Measurements from ENCODE around the gene GRK4. TPM values are rescaled to one million over a fixed set of nuclear protein-coding genes. Genes with fewer than 3 reads are reported as not detected.

The GRK4 gene
- total RNA-seq, 1 experiment from 2014 or later, result 2.5 TPM

GRCh38 chr4:2939383-2940243 lies 23.8 kb upstream of the GRK4 start:
- no peak for ATAC-seq
- POLR2A ChIA-PET, result no interaction called here

GRCh38 chr4:2940267-2941137 lies 22.9 kb upstream of the GRK4 start:
- Histone ChIP-seq H3K27ac (ENCODE audit: low read length) (no peak overlapping the region), H3K36me3 (ENCODE audit: control insufficient read depth, insufficient read depth, low read length) (peaks cover 6% of the 10 kb centered on the region), H3K9me3 (ENCODE audit: control insufficient read depth, insufficient read depth, low read depth, low read length) (no peaks in the 10 kb centered on the region), H3K4me1 (ENCODE audit: control insufficient read depth, insufficient read depth, low read length) (peaks cover 22% of the 10 kb centered on the region), H3K27me3 (ENCODE audit: control insufficient read depth, insufficient read depth, low read length) (no peaks in the 10 kb centered on the region), H3K4me3 (ENCODE audit: low read depth in 2 of 2, low read length in 2 of 2) (no peak overlapping the region)
- POLR2A ChIA-PET, result no interaction called here
- DNase-seq (ENCODE audit: low read depth, low spot score) (no peak), ATAC-seq (no peak)
- no TSS peak for BruUV-seq (replicated peaks)
- in situ Hi-C loops (cut with HindIII; ENCODE audit: low pct_unique_long_range_greater_than_20kb, low sequenced_read_pairs) (no loop called here), intact Hi-C loops (cut with micrococcal nuclease; ENCODE audit: unreplicated experiment) (no loop called here)
- CTCF ChIA-PET, result no interaction called here
- TF ChIP-seq POLR2AphosphoS5 (IDR thresholded peaks at IDR 0.05; ENCODE audit: low read depth, low read length) (no peak), REST (IDR thresholded peaks at IDR 0.05; ENCODE audit: insufficient read depth in 1 of 2, low read depth in 2 of 2, low read length in 1 of 2) (no peak), SIN3A (IDR thresholded peaks at IDR 0.05; ENCODE audit: borderline replicate concordance, insufficient read depth, low read depth, low read length) (no peak)

More at GRCh38 chr4:2939383-2940243, 23.8 kb upstream of the GRK4 start:
- in situ Hi-C loops (cut with HindIII; ENCODE audit: low pct_unique_long_range_greater_than_20kb, low sequenced_read_pairs) (no loop called here), intact Hi-C loops (cut with micrococcal nuclease; ENCODE audit: unreplicated experiment) (loop anchor here (10.0 kb wide), 2 partner anchors 145 to 175 kb away; partner anchors contain the start of gene SH3BP2)
- TF ChIP-seq POLR2AphosphoS5 (IDR thresholded peaks at IDR 0.05; ENCODE audit: low read depth, low read length) (no peak), REST (IDR thresholded peaks at IDR 0.05; ENCODE audit: insufficient read depth in 1 of 2, low read depth in 2 of 2, low read length in 1 of 2) (no peak)
- Histone ChIP-seq H3K4me3 (ENCODE audit: low read depth in 2 of 2, low read length in 2 of 2) (no peak overlapping the region), H3K36me3 (ENCODE audit: control insufficient read depth, insufficient read depth, low read length) (peaks cover 1% of the 10 kb centered on the region), H3K27me3 (ENCODE audit: control insufficient read depth, insufficient read depth, low read length) (no peaks in the 10 kb centered on the region), H3K4me1 (ENCODE audit: control insufficient read depth, insufficient read depth, low read length) (peaks cover 22% of the 10 kb centered on the region), H3K9me3 (ENCODE audit: control insufficient read depth, insufficient read depth, low read depth, low read length) (no peaks in the 10 kb centered on the region), H3K27ac (ENCODE audit: low read length) (no peak overlapping the region)
- BruUV-seq (replicated peaks), result no TSS peak
- no peak for DNase-seq (ENCODE audit: low read depth, low spot score)
- CTCF ChIA-PET, result no interaction called here
